ENCODE results near the gene KCTD14. TPM values are rescaled to one million over a fixed set of nuclear protein-coding genes. Genes with fewer than 3 reads are reported as not detected.

The KCTD14 gene, protein sequence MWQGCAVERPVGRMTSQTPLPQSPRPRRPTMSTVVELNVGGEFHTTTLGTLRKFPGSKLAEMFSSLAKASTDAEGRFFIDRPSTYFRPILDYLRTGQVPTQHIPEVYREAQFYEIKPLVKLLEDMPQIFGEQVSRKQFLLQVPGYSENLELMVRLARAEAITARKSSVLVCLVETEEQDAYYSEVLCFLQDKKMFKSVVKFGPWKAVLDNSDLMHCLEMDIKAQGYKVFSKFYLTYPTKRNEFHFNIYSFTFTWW
- polyA plus RNA-seq (2013, experiment 1 of 2), result 23.6 TPM
- polyA plus RNA-seq (2013, experiment 2 of 2), result 23.6 TPM

DNA sequence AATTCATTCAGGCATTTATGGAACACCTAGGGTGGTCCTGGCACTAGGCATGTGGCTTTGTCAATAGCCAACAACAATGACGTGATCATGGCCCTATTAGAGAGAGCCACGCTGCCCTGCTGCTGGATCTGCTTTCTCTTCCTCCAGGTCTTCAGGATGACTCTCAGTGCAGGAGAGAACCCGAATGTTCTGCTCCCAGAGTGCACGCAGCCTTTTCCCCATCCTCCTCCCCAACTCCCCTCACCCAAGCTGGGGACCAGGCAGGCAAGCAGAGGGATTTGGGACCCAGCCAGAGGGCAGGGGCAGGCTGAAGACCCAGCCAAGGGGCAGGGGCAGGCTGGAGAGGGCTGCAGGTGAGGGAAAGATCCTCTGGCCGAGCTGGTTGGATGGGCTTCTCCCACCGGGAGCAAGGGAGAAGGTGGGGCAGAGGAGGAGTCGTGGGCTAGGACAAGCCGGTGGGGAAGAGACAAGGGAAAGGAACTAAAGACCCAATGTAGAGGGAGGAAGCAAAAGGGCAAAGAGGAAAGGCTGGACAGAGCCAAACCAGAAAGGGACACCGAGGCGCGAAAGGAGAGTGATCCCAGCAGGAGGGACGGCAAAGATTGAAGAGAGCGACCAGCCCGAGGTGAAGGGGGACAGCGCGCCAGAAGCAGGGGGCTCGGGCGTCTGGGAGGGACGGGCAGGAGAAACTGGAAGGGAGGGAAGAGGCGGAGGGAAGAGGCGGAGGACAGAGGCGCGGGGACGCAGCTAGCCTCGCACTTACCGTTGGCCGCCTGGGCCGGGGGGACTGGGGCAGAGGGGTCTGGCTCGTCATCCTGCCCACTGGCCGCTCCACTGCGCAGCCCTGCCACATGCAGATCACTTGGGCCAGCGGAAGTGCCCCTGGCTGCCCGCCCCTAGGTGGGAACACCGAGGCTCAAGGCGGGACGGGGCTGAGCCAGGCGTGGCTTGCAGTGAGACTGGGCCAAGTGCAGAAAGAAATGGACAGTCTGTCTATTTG lies at the start of gene KCTD14:
Gene KCTD14 (minus strand): TSS at position 880 of the 1,000 bp plus-strand sequence. CDS start 27 bp downstream, at position 853.
- Histone ChIP-seq H3K4ac (ENCODE audit: low read depth, low read length) (no peak within 1 kb of the TSS), H3K27me3 (ENCODE audit: insufficient read depth, low read length, poor library complexity) (no peaks in the 10 kb centered on the region), H2BK15ac (replicated peaks; ENCODE audit: low read depth) (no peak within 1 kb of the TSS), H3K9ac (ENCODE audit: low read length) (peak within 1 kb of the TSS; percentile 76), H3K56ac (ENCODE audit: low read length) (peak within 1 kb of the TSS; percentile 87), H3K79me2 (ENCODE audit: control insufficient read depth, insufficient read depth, low read length) (no peaks in the 10 kb centered on the region), H3K27ac (ENCODE audit: low read depth, low read length) (no peak within 1 kb of the TSS), H2AK5ac (ENCODE audit: low read length) (no peak within 1 kb of the TSS), H3K79me1 (ENCODE audit: low read length) (peaks cover 5% of the 10 kb centered on the region), H2BK120ac (ENCODE audit: low read depth, low read length) (no peak within 1 kb of the TSS), H3K4me1 (ENCODE audit: control insufficient read depth, low read depth, low read length) (peaks cover 2% of the 10 kb centered on the region), H3K23ac (ENCODE audit: low read length) (no peak within 1 kb of the TSS), H3K4me3 (ENCODE audit: low read length) (peak within 1 kb of the TSS; percentile 45), H3K18ac (ENCODE audit: low read length) (peak within 1 kb of the TSS; percentile 2), H4K5ac (ENCODE audit: low read length) (no peak within 1 kb of the TSS), H3K36me3 (ENCODE audit: control insufficient read depth, insufficient read depth, low read length) (no peaks in the 10 kb centered on the region), H4K8ac (ENCODE audit: low read depth, low read length) (no peak within 1 kb of the TSS), H2BK5ac (ENCODE audit: low read length) (no peak within 1 kb of the TSS), H3K4me2 (ENCODE audit: low read length) (peak within 1 kb of the TSS; percentile 56)
- WGBS (ENCODE audit: extremely low coverage, insufficient coverage, low lambda C conversion rate), result no CpG with 5 or more reads among the region's 37 CpGs
- DNase-seq, result peak; percentile 86

DNA sequence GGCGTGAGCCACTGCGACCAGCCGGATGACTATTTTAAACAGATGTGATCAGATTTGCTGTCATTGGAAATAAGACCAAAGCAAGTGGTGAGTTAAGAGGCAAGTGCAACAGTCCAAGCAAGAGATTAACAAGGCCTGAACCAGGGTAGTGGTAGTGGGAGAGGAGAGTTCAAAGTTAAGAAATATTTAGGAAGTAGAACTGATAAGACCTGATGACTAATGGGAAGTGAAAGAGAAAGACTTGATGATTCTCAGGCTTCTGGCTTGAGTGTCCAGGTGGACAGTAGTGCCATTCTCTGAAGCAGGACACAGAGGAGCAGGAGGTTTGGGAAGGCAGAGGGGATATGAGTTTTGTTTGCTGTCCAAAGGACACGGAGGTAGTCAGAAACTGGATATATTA lies 49.4 kb upstream of the KCTD14 start:
- Histone ChIP-seq H2AK5ac (ENCODE audit: low read length) (no peak overlapping the region), H3K79me2 (ENCODE audit: control insufficient read depth, insufficient read depth, low read length) (peaks cover 19% of the 10 kb centered on the region), H3K4me1 (ENCODE audit: control insufficient read depth, low read depth, low read length) (peaks cover 3% of the 10 kb centered on the region), H3K36me3 (ENCODE audit: control insufficient read depth, insufficient read depth, low read length) (peaks cover 6% of the 10 kb centered on the region), H3K56ac (ENCODE audit: low read length) (no peak overlapping the region), H3K23ac (ENCODE audit: low read length) (no peak overlapping the region), H2BK5ac (ENCODE audit: low read length) (no peak overlapping the region), H3K9ac (ENCODE audit: low read length) (no peak overlapping the region), H4K8ac (ENCODE audit: low read depth, low read length) (no peak overlapping the region), H3K4me2 (ENCODE audit: low read length) (no peak overlapping the region), H3K27ac (ENCODE audit: low read depth, low read length) (no peak overlapping the region), H3K18ac (ENCODE audit: low read length) (no peak overlapping the region), H2BK15ac (replicated peaks; ENCODE audit: low read depth) (no peak overlapping the region), H2BK120ac (ENCODE audit: low read depth, low read length) (no peak overlapping the region), H3K79me1 (ENCODE audit: low read length) (peaks cover 16% of the 10 kb centered on the region), H4K5ac (ENCODE audit: low read length) (no peak overlapping the region), H3K4ac (ENCODE audit: low read depth, low read length) (no peak overlapping the region), H3K27me3 (ENCODE audit: insufficient read depth, low read length, poor library complexity) (no peaks in the 10 kb centered on the region), H3K4me3 (ENCODE audit: low read length) (no peak overlapping the region)
- no CpG with 5 or more reads among the region's 4 CpGs for whole genome bisulfite sequencing (ENCODE audit: extremely low coverage, insufficient coverage, low lambda C conversion rate)
- DNase-seq, result no peak

DNA sequence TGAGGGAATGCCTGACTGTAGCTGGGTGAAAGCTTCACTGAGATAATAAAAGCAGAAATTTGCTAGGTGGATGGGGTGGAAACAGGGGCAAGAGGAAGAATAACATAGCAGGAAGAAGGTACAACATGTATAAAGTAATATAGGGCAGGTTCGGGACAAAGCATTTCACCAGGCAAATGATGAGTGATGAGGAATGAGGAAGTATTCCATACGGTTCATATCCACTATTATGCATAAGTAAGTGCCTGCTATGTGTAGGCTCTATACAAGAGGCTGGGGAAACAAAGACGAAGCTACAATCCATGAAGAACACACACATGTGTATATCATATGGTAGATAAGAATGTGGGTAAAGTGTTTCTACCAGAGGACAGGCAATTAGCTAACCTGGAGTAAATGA lies 48.6 kb upstream of the KCTD14 start:
- Histone ChIP-seq H3K4me3 (ENCODE audit: low read length) (no peak overlapping the region), H2BK15ac (replicated peaks; ENCODE audit: low read depth) (no peak overlapping the region), H3K27ac (ENCODE audit: low read depth, low read length) (no peak overlapping the region), H4K5ac (ENCODE audit: low read length) (no peak overlapping the region), H2BK5ac (ENCODE audit: low read length) (no peak overlapping the region), H3K79me2 (ENCODE audit: control insufficient read depth, insufficient read depth, low read length) (peaks cover 14% of the 10 kb centered on the region), H3K4me1 (ENCODE audit: control insufficient read depth, low read depth, low read length) (peaks cover 3% of the 10 kb centered on the region), H2AK5ac (ENCODE audit: low read length) (no peak overlapping the region), H3K4me2 (ENCODE audit: low read length) (no peak overlapping the region), H3K36me3 (ENCODE audit: control insufficient read depth, insufficient read depth, low read length) (peaks cover 6% of the 10 kb centered on the region), H3K18ac (ENCODE audit: low read length) (no peak overlapping the region), H3K9ac (ENCODE audit: low read length) (no peak overlapping the region), H3K4ac (ENCODE audit: low read depth, low read length) (no peak overlapping the region), H3K27me3 (ENCODE audit: insufficient read depth, low read length, poor library complexity) (no peaks in the 10 kb centered on the region), H4K8ac (ENCODE audit: low read depth, low read length) (no peak overlapping the region), H2BK120ac (ENCODE audit: low read depth, low read length) (no peak overlapping the region), H3K23ac (ENCODE audit: low read length) (no peak overlapping the region), H3K56ac (ENCODE audit: low read length) (no peak overlapping the region), H3K79me1 (ENCODE audit: low read length) (peaks cover 15% of the 10 kb centered on the region)
- DNase-seq, result no peak
- no CpG with 5 or more reads among the region's 3 CpGs for WGBS (ENCODE audit: extremely low coverage, insufficient coverage, low lambda C conversion rate)

DNA sequence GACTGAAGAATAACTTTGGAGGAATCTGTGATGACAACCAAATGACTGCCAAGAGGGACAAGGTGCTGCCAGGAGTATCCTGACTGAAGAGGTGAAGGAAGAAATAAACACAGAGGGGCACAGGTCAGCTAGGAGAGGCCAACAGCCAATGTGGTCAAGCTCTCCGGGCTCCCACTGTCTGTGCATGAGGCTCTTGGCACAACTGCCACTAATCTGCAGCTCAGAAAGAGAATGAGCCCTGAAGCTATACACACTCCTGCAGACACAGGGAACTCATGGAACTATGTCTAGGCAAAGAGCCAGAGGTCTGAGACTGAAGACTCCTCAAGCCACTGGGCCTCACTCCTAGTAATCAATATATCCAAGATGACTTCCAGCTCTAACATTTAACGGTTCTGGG lies 47.5 kb upstream of the KCTD14 start:
- no peaks in the 10 kb centered on the region for H3K27me3 ChIP-seq (ENCODE audit: insufficient read depth, low read length, poor library complexity)
- H2BK15ac ChIP-seq (replicated peaks; ENCODE audit: low read depth), result no peak overlapping the region
- no peak overlapping the region for H3K56ac ChIP-seq (ENCODE audit: low read length)
- H3K36me3 ChIP-seq (ENCODE audit: control insufficient read depth, insufficient read depth, low read length), result peaks cover 6% of the 10 kb centered on the region
- peaks cover 6% of the 10 kb centered on the region for H3K79me2 ChIP-seq (ENCODE audit: control insufficient read depth, insufficient read depth, low read length)
- no CpG with 5 or more reads among the region's 2 CpGs for WGBS (ENCODE audit: extremely low coverage, insufficient coverage, low lambda C conversion rate)
- no peak overlapping the region for H4K8ac ChIP-seq (ENCODE audit: low read depth, low read length)
- H3K4me2 ChIP-seq (ENCODE audit: low read length), result no peak overlapping the region
- H3K9ac ChIP-seq (ENCODE audit: low read length), result no peak overlapping the region
- H3K79me1 ChIP-seq (ENCODE audit: low read length), result peaks cover 9% of the 10 kb centered on the region
- no peak overlapping the region for H2BK5ac ChIP-seq (ENCODE audit: low read length)
- no peak overlapping the region for H3K4ac ChIP-seq (ENCODE audit: low read depth, low read length)
- no peak overlapping the region for H3K4me3 ChIP-seq (ENCODE audit: low read length)
- H3K27ac ChIP-seq (ENCODE audit: low read depth, low read length), result no peak overlapping the region
- no peak overlapping the region for H2AK5ac ChIP-seq (ENCODE audit: low read length)
- H3K18ac ChIP-seq (ENCODE audit: low read length), result no peak overlapping the region
- no peak for DNase-seq
- no peak overlapping the region for H3K23ac ChIP-seq (ENCODE audit: low read length)
- no peaks in the 10 kb centered on the region for H3K4me1 ChIP-seq (ENCODE audit: control insufficient read depth, low read depth, low read length)
- no peak overlapping the region for H4K5ac ChIP-seq (ENCODE audit: low read length)
- no peak overlapping the region for H2BK120ac ChIP-seq (ENCODE audit: low read depth, low read length)

DNA sequence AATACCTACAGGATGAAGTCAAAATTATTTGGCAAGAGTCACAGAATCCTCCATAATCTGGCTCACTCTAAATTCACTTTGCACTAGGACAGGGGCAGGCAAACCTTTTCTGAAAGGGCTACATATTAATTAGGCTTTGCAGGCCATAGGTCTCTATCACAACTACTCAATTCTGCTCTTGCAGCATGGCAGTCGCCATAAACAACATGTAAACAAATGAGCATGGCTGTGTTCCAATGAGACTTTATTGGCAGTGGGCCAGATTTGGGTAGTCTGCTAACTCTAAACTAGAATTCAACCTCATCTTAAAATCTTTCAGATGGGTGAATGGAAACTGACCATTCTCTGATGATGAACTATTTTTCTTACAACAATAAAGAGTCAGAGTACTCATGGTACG lies 46.4 kb upstream of the KCTD14 start:
- Histone ChIP-seq H3K9ac (ENCODE audit: low read length) (no peak overlapping the region), H3K27me3 (ENCODE audit: insufficient read depth, low read length, poor library complexity) (no peaks in the 10 kb centered on the region), H2BK5ac (ENCODE audit: low read length) (no peak overlapping the region), H2BK15ac (replicated peaks; ENCODE audit: low read depth) (no peak overlapping the region), H3K79me1 (ENCODE audit: low read length) (peaks cover 3% of the 10 kb centered on the region), H4K5ac (ENCODE audit: low read length) (no peak overlapping the region), H3K79me2 (ENCODE audit: control insufficient read depth, insufficient read depth, low read length) (no peaks in the 10 kb centered on the region), H3K27ac (ENCODE audit: low read depth, low read length) (no peak overlapping the region), H4K8ac (ENCODE audit: low read depth, low read length) (no peak overlapping the region), H2AK5ac (ENCODE audit: low read length) (no peak overlapping the region), H3K4me1 (ENCODE audit: control insufficient read depth, low read depth, low read length) (no peaks in the 10 kb centered on the region), H3K18ac (ENCODE audit: low read length) (no peak overlapping the region), H2BK120ac (ENCODE audit: low read depth, low read length) (no peak overlapping the region), H3K56ac (ENCODE audit: low read length) (no peak overlapping the region), H3K4me2 (ENCODE audit: low read length) (no peak overlapping the region), H3K4ac (ENCODE audit: low read depth, low read length) (no peak overlapping the region), H3K23ac (ENCODE audit: low read length) (no peak overlapping the region), H3K4me3 (ENCODE audit: low read length) (no peak overlapping the region), H3K36me3 (ENCODE audit: control insufficient read depth, insufficient read depth, low read length) (peaks cover 6% of the 10 kb centered on the region)
- DNase-seq, result no peak
- no CpG with 5 or more reads among the region's 2 CpGs for WGBS (ENCODE audit: extremely low coverage, insufficient coverage, low lambda C conversion rate)
